ENCODE measurements around the gene ENDOV. TPM values are rescaled to one million over a fixed set of nuclear protein-coding genes. Genes with fewer than 3 reads are reported as not detected.

ENDOV gene
- total RNA-seq, 1 donor from 2014 or later, result 16.9 TPM

GRCh38 chr17:80445007-80445725, 30.2 kb downstream of the ENDOV start:
- no peak for DNase-seq (ENCODE audit: low spot score)
- no peaks in the 10 kb centered on the region for H3K9me3 Mint-ChIP-seq
- intact Hi-C loops (cut with micrococcal nuclease), result no loop called here
- no peaks in the 10 kb centered on the region for H3K36me3 Mint-ChIP-seq (ENCODE audit: low read depth)
- no peaks in the 10 kb centered on the region for H3K4me1 Mint-ChIP-seq (ENCODE audit: low read depth)
- H3K27ac Mint-ChIP-seq, result no peak overlapping the region
- peaks cover 4% of the 10 kb centered on the region for H3K27me3 Mint-ChIP-seq (ENCODE audit: insufficient read depth)
- no peak overlapping the region for H3K4me3 Mint-ChIP-seq

GRCh38 chr17:80445726-80446110, 30.8 kb downstream of the ENDOV start:
- Mint-ChIP-seq H3K9me3 (no peaks in the 10 kb centered on the region), H3K27ac (no peak overlapping the region), H3K36me3 (ENCODE audit: low read depth) (no peaks in the 10 kb centered on the region), H3K4me1 (ENCODE audit: low read depth) (no peaks in the 10 kb centered on the region), H3K27me3 (ENCODE audit: insufficient read depth) (peaks cover 4% of the 10 kb centered on the region), H3K4me3 (no peak overlapping the region)
- DNase-seq (ENCODE audit: low spot score), result no peak
- intact Hi-C loops (cut with micrococcal nuclease), result no loop called here

DNA sequence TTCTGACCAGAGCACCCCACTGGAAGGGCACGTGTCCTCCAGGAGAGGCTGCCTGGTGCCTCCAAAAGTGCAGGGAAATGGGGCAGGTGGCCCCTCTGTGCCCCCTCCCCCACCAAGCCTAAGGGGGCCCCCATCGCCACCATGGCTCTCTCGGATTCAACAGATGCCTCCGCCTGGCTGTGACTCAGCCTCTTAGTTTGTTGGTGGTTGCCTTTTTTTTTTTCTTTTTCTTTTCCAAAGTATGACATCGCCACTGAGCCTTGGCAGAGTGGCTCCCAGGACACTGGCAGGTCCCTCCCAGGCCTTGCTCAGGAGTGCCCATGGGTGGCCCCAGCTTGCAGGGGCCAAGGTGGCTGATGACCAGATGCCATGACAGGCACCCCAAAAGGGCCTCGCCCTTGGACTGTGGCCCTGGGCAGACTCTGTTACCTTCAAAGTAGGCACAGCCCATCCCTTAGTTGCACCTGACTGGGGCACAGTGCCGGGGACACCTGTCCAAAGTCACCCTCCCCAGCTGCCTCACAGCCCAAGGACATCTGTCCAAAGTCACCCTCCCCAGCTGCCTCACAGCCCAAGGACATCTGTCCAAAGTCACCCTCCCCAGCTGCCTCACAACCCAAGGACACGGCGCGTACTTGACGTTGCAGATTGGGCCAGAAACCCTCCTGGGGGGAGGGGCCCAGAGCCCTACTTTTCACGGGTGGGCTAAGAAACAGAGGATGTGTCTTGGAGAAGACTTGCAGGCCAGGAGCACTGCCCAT, 31.9 kb downstream of the ENDOV start:
- no peak for DNase-seq (ENCODE audit: low spot score)
- intact Hi-C loops (cut with micrococcal nuclease), result no loop called here
- no peak overlapping the region for H3K27ac Mint-ChIP-seq
- no peaks in the 10 kb centered on the region for H3K9me3 Mint-ChIP-seq
- no peaks in the 10 kb centered on the region for H3K36me3 Mint-ChIP-seq (ENCODE audit: low read depth)
- H3K4me3 Mint-ChIP-seq, result no peak overlapping the region
- no peaks in the 10 kb centered on the region for H3K4me1 Mint-ChIP-seq (ENCODE audit: low read depth)
- H3K27me3 Mint-ChIP-seq (ENCODE audit: insufficient read depth), result peaks cover 4% of the 10 kb centered on the region

- Mint-ChIP-seq H3K4me1 (ENCODE audit: low read depth) (no peaks in the 10 kb centered on the region), H3K9me3 (no peaks in the 10 kb centered on the region), H3K27me3 (ENCODE audit: insufficient read depth) (peaks cover 2% of the 10 kb centered on the region), H3K27ac (no peak overlapping the region), H3K4me3 (no peak overlapping the region), H3K36me3 (ENCODE audit: low read depth) (no peaks in the 10 kb centered on the region)
- intact Hi-C loops (cut with micrococcal nuclease), result no loop called here
- no peak for DNase-seq (ENCODE audit: low spot score)
Measured at GRCh38 chr17:80447790-80448189, 32.8 kb downstream of the ENDOV start.

DNA sequence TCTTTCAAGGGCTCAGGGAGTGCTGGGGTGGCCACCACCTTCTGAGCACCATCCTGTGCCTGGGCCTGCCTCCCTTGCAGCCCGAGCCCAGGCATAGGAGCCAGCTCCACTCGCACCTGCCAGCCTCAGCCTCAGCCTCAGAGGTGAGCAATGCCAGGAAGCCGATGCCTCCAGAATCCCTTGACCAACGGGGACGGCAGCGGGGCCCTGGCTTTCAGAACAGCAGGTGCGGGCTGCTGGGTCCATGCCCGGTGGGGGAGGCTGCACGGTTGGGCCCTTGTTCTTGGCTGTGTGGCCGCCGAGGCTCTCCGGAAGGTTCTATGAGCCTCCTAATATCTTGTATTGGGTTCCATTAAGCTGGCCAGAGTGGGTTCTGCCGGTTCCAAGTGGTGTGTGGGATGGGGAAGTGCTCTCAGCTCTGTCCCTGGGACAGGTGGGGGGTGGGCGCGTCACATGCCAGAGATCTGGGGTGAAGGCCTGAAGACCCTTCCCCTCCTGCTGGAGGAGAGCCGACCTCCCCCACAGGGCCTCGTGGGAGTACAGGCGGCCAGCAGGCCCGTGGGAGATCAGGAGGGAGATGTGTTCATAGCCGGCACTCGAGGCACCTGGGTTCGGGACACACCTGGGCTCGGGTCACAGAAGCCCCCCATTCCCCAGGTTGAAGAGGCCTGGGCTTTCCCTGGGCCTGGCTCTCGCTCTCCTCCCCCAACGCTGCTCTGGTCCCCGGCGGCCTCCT, 34.4 kb downstream of the ENDOV start:
- Mint-ChIP-seq H3K27me3 (ENCODE audit: insufficient read depth) (no peaks in the 10 kb centered on the region), H3K27ac (no peak overlapping the region), H3K4me3 (no peak overlapping the region), H3K36me3 (ENCODE audit: low read depth) (no peaks in the 10 kb centered on the region), H3K9me3 (no peaks in the 10 kb centered on the region), H3K4me1 (ENCODE audit: low read depth) (peaks cover 13% of the 10 kb centered on the region)
- intact Hi-C loops (cut with micrococcal nuclease), result no loop called here
- no peak for DNase-seq (ENCODE audit: low spot score)

DNA sequence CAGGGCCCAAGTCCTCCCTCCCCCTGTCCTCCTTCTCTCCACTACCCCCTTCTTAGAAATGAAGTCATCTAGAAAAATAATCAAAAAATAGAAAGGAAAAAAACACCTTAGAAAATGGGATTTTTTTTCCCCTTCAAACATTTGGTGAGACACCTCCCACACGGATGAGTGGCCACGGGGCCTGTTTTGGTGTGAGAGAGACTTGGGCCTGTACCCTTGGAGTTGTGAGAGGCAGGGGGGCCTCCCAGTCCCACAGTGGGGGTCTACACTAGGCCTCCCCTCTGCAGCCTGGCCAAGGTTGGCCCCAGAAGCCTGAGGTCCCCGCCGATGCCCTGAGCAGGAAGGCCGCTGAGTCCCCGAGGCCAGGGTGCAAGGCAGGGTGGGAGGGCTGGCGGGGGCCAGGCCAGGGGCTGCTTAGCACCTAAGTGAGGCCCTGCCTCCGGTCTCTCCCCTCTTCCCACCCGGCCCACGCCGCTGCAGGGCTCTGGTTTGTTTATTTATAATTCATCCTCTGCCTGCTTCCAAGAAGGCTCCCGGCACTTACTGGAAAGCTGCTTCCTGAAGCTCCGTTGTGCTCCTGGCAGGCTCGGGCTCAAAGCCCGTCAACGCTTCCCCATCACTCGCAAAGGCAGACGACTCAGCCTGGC, 35.1 kb downstream of the ENDOV start:
- intact Hi-C loops (cut with micrococcal nuclease), result no loop called here
- no peak overlapping the region for H3K27ac Mint-ChIP-seq

GRCh38 chr17:80451104-80451775, 36.3 kb downstream of the ENDOV start:
- DNase-seq (ENCODE audit: low spot score), result no peak
- H3K27me3 Mint-ChIP-seq (ENCODE audit: insufficient read depth), result no peaks in the 10 kb centered on the region
- no peak overlapping the region for H3K4me3 Mint-ChIP-seq
- no peak overlapping the region for H3K27ac Mint-ChIP-seq
- intact Hi-C loops (cut with micrococcal nuclease), result no loop called here
- no peaks in the 10 kb centered on the region for H3K9me3 Mint-ChIP-seq
- H3K4me1 Mint-ChIP-seq (ENCODE audit: low read depth), result peaks cover 23% of the 10 kb centered on the region
- H3K36me3 Mint-ChIP-seq (ENCODE audit: low read depth), result no peaks in the 10 kb centered on the region

More for the DNA sequence above, 35.1 kb downstream of the ENDOV start:
- no peak for DNase-seq (ENCODE audit: low spot score)
- no peak overlapping the region for H3K4me3 Mint-ChIP-seq
- H3K9me3 Mint-ChIP-seq, result no peaks in the 10 kb centered on the region
- H3K36me3 Mint-ChIP-seq (ENCODE audit: low read depth), result no peaks in the 10 kb centered on the region
- H3K4me1 Mint-ChIP-seq (ENCODE audit: low read depth), result peaks cover 14% of the 10 kb centered on the region
- no peaks in the 10 kb centered on the region for H3K27me3 Mint-ChIP-seq (ENCODE audit: insufficient read depth)

- Mint-ChIP-seq H3K4me3 (peak overlapping the region; percentile 39), H3K27me3 (ENCODE audit: insufficient read depth) (peaks cover 4% of the 10 kb centered on the region), H3K36me3 (ENCODE audit: low read depth) (no peaks in the 10 kb centered on the region), H3K9me3 (no peaks in the 10 kb centered on the region), H3K4me1 (ENCODE audit: low read depth) (peaks cover 34% of the 10 kb centered on the region), H3K27ac (peak overlapping the region; percentile 86)
- intact Hi-C loops (cut with micrococcal nuclease), result no loop called here
- no peak for DNase-seq (ENCODE audit: low spot score)
Measured at GRCh38 chr17:80452173-80452915, 37.4 kb downstream of the ENDOV start.

- H3K4me3 Mint-ChIP-seq, result peak overlapping the region; percentile 96
- intact Hi-C loops (cut with micrococcal nuclease), result no loop called here
- H3K9me3 Mint-ChIP-seq, result no peaks in the 10 kb centered on the region
Measured at GRCh38 chr17:80453126-80453997, 38.4 kb downstream of the ENDOV start.

DNA sequence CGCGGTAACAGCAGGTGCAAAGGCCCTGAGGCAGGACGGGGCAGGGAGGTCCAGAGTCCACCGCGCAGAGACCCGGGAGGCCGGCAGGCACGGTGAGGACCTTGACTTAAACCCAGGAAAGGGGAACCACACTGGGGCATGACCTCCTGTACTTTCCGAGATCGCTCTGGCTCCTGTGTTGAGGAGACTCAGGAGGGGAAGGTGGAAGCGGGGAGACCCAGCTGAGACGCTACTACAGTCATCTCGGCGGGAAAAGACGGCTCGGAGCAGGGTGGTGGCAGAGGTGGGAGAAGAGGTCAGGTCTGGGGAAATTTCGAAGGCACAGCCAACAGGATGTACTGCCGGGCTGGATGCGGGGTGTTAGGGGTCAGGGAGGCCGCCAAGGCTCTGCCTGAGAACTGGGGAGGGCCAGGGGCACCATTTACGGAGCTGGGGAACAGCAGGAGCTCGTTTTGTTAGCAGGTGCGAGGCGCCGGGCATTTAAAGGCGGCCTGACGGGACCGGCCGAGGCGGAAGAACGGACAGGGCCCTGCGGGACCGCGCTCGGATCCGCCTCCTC, 39.1 kb downstream of the ENDOV start:
- intact Hi-C loops (cut with micrococcal nuclease), result loop anchor here (1.0 to 2.0 kb wide), 4 partner anchors 21 to 445 kb away; partner anchors contain the start of genes ENDOV and RPTOR
- peaks cover 4% of the 10 kb centered on the region for H3K27me3 Mint-ChIP-seq (ENCODE audit: insufficient read depth)
- peak overlapping the region; percentile 96 for H3K4me3 Mint-ChIP-seq
- no peaks in the 10 kb centered on the region for H3K9me3 Mint-ChIP-seq
- no peak for DNase-seq (ENCODE audit: low spot score)
- H3K4me1 Mint-ChIP-seq (ENCODE audit: low read depth), result peaks cover 45% of the 10 kb centered on the region
- H3K36me3 Mint-ChIP-seq (ENCODE audit: low read depth), result no peaks in the 10 kb centered on the region
- H3K27ac Mint-ChIP-seq, result peak overlapping the region; percentile 99

More at GRCh38 chr17:80453126-80453997, 38.4 kb downstream of the ENDOV start:
- peaks cover 43% of the 10 kb centered on the region for H3K4me1 Mint-ChIP-seq (ENCODE audit: low read depth)
- DNase-seq (ENCODE audit: low spot score), result no peak
- peak overlapping the region; percentile 99 for H3K27ac Mint-ChIP-seq
- peaks cover 4% of the 10 kb centered on the region for H3K27me3 Mint-ChIP-seq (ENCODE audit: insufficient read depth)
- no peaks in the 10 kb centered on the region for H3K36me3 Mint-ChIP-seq (ENCODE audit: low read depth)

All from activated T-helper 1 cell treated with anti-CD3 and anti-CD28 coated beads, Interleukin-12 subunit alpha, Interleukin-12 subunit beta, Interleukin-2, Interleukin-4 antibody, amounts not matched to agents 30 ng/mL and 10 ng/mL and 1 ng/mL, durations not matched to agents 14 hours and 24 hours and 36 hours (primary cell).